ENCODE measurements around the gene KCNJ4.

The KCNJ4 gene

GRCh38 chr22:38455076-38455529, at the start of gene KCNJ4:
KCNJ4 (minus strand) TSS chr22:38455199; CDS start chr22:38428132, 27,067 bp downstream.
- no peak for DNase-seq (ENCODE audit: low spot score)

- DNase-seq (ENCODE audit: low spot score), result no peak
These were observed 48.0 kb upstream of the KCNJ4 start for GRCh38 chr22:38503021-38503420.

- no peak for DNase-seq (ENCODE audit: low spot score)
These were observed 47.0 kb upstream of the KCNJ4 start for GRCh38 chr22:38501797-38502672.

GRCh38 chr22:38497869-38498268, 42.9 kb upstream of the KCNJ4 start:
- no peak for DNase-seq (ENCODE audit: low spot score)

- DNase-seq (ENCODE audit: low spot score), result no peak
These were observed 39.9 kb upstream of the KCNJ4 start for GRCh38 chr22:38494939-38495338.

- no peak for DNase-seq (ENCODE audit: low spot score)
These were observed 39.5 kb upstream of the KCNJ4 start for GRCh38 chr22:38494498-38494897.

GRCh38 chr22:38491707-38492348, 36.8 kb upstream of the KCNJ4 start:
- DNase-seq (ENCODE audit: low spot score), result no peak

GRCh38 chr22:38490915-38491314, 35.9 kb upstream of the KCNJ4 start:
- no peak for DNase-seq (ENCODE audit: low spot score)

- DNase-seq (ENCODE audit: low spot score), result no peak
These were observed 35.5 kb upstream of the KCNJ4 start for GRCh38 chr22:38490475-38490874.

GRCh38 chr22:38489561-38490145, 34.7 kb upstream of the KCNJ4 start:
- no peak for DNase-seq (ENCODE audit: low spot score)

- no peak for DNase-seq (ENCODE audit: low spot score)
These were observed 34.1 kb upstream of the KCNJ4 start for GRCh38 chr22:38489142-38489541.

GRCh38 chr22:38487946-38488345, 32.9 kb upstream of the KCNJ4 start:
- DNase-seq (ENCODE audit: low spot score), result no peak

- DNase-seq (ENCODE audit: low spot score), result no peak
These were observed 30.8 kb upstream of the KCNJ4 start for GRCh38 chr22:38485783-38486182.

- no peak for DNase-seq (ENCODE audit: low spot score)
These were observed 29.2 kb upstream of the KCNJ4 start for GRCh38 chr22:38484244-38484643.

- DNase-seq (ENCODE audit: low spot score), result no peak
These were observed 27.8 kb upstream of the KCNJ4 start for GRCh38 chr22:38482662-38483308.

- no peak for DNase-seq (ENCODE audit: low spot score)
These were observed 26.9 kb upstream of the KCNJ4 start for GRCh38 chr22:38481871-38482332.

- no peak for DNase-seq (ENCODE audit: low spot score)
These were observed 26.3 kb upstream of the KCNJ4 start for GRCh38 chr22:38481162-38481870.

GRCh38 chr22:38479096-38479837, 24.3 kb upstream of the KCNJ4 start:
- no peak for DNase-seq (ENCODE audit: low spot score)

- no peak for DNase-seq (ENCODE audit: low spot score)
These were observed 22.6 kb upstream of the KCNJ4 start for GRCh38 chr22:38477585-38477984.

GRCh38 chr22:38474003-38474607, 19.1 kb upstream of the KCNJ4 start:
- DNase-seq (ENCODE audit: low spot score), result no peak

- no peak for DNase-seq (ENCODE audit: low spot score)
These were observed 16.2 kb upstream of the KCNJ4 start for GRCh38 chr22:38471237-38471636.
